RWPE1 (cell line): ENCODE data around the gene RPL13A.

Experiments
- CTCF ChIA-PET: fragments of 350-600 bp; sonication (Branson Sonifier 250); formaldehyde crosslinking; extraction: SDS; loops from one replicate; lab custom pipeline; 2021; lab: Yijun Ruan, JAX
- POLR2A ChIA-PET: fragments of 400-600 bp; formaldehyde crosslinking; extraction: SDS; loops from one replicate; lab custom pipeline; 2020; ENCODE audit warnings: antibody characterized with exemption; ENCODE audit not compliant: low non-redundant PET; lab: Yijun Ruan, JAX
- DNase-seq: peaks from one replicate; pipeline ENCODE4 v3.0.0; 2012; ENCODE audit warnings: low spot score
- H3K27ac ChIP-seq: fragments of 450-650 bp; 2 replicates; pipeline ENCODE4 v1.5.1; 2017
- CTCF ChIP-seq: fragments of 450-650 bp; conservative IDR thresholded peaks from 2 replicates; pipeline ENCODE4 v1.5.1; 2017; ENCODE audit warnings: low read depth, mild to moderate bottlenecking

Gene RPL13A

GRCh38 chr19:49447485-49448431 lies 39.6 kb upstream of the RPL13A start:
- ChIA-PET CTCF (no interaction called here), POLR2A (no interaction called here)
- H3K27ac ChIP-seq = peak overlapping the region; percentile 49
- no peak for TF ChIP-seq CTCF
- no peak for DNase-seq

- DNase-seq = no peak
- POLR2A ChIA-PET = no interaction called here
- TF ChIP-seq CTCF = no peak
- CTCF ChIA-PET = no interaction called here
- H3K27ac ChIP-seq = peak overlapping the region; percentile 49
These were observed 39.0 kb upstream of the RPL13A start for GRCh38 chr19:49448432-49448786.

GRCh38 chr19:49450405-49450804 lies 37.0 kb upstream of the RPL13A start:
- peak overlapping the region; percentile 98 for H3K27ac ChIP-seq
- TF ChIP-seq CTCF = no peak
- POLR2A ChIA-PET = interaction anchor here (0.6 kb wide), 1 partner anchor 143 kb away, joined by 11 read pairs; no protein-coding TSS in a partner anchor
- CTCF ChIA-PET = interaction anchor here (0.8 kb wide), 1 partner anchor 34 kb away, joined by 3 read pairs; no protein-coding TSS in a partner anchor
- no peak for DNase-seq

- TF ChIP-seq CTCF = no peak
- ChIA-PET CTCF (interaction anchor here (0.5 to 0.8 kb wide), 2 partner anchors 8 to 151 kb away, joined by 3 read pairs; no protein-coding TSS in a partner anchor), POLR2A (interaction anchor here (0.6 to 1.5 kb wide), 6 partner anchors 22 to 220 kb away, joined by 3 to 6 read pairs (median 4); partner anchors contain the start of gene FLT3LG)
- peak within 1 kb of the TSS; percentile 98 for H3K27ac ChIP-seq
- peak; percentile 93 for DNase-seq
These were observed 35.8 kb upstream of the RPL13A start, which contains the start of gene PIH1D1 for GRCh38 chr19:49451430-49452181. Gene PIH1D1, minus strand, starts transcription at chr19:49451814. Its CDS starts 240 bp downstream, at chr19:49451574.

GRCh38 chr19:49453013-49453756 lies 34.2 kb upstream of the RPL13A start, which contains the start of gene ALDH16A1:
Gene ALDH16A1, plus strand, starts transcription at chr19:49453225. Its CDS starts 107 bp downstream, at chr19:49453332.
- POLR2A ChIA-PET = interaction anchor here (0.6 to 1.5 kb wide), 5 partner anchors 16 to 91 kb away, joined by 3 to 5 read pairs (median 3); partner anchors contain the start of genes FLT3LG and TEAD2
- H3K27ac ChIP-seq = peak within 1 kb of the TSS; percentile 98
- DNase-seq = peak; percentile 97
- CTCF ChIA-PET = no interaction called here
- TF ChIP-seq CTCF = no peak
